H9 (cell line): ENCODE data around the gene HSPBP1. TPM values are rescaled to one million over a fixed set of nuclear protein-coding genes. Genes with fewer than 3 reads are reported as not detected.

Source experiments
- DNase-seq: peaks from one replicate; pipeline ENCODE4 v3.0.0-alpha.2; 2017
- H2AFZ ChIP-seq: one replicate; pipeline ENCODE4 v1.6.1; 2013; ENCODE audit warnings: mild to moderate bottlenecking, low read length, control low read depth, moderate library complexity
- H2AK5ac ChIP-seq: 2 replicates; pipeline ENCODE4 v1.6.1; 2013; ENCODE audit warnings: low read length, control low read depth, mixed read lengths; ENCODE audit not compliant: insufficient read length
- H2BK120ac ChIP-seq: one replicate; pipeline ENCODE4 v1.6.1; 2013; ENCODE audit warnings: low read depth, mild to moderate bottlenecking, low read length, control low read depth, inconsistent platforms; ENCODE audit not compliant: poor library complexity, severe bottlenecking
- H2BK12ac ChIP-seq: 2 replicates; pipeline ENCODE4 v1.6.1; 2013; ENCODE audit warnings: low read length, control low read depth, mixed read lengths, low read depth; ENCODE audit not compliant: insufficient read length
- H2BK15ac ChIP-seq: 2 replicates; pipeline ENCODE4 v1.6.1; 2013; ENCODE audit warnings: low read depth, low read length, control low read depth
- H2BK20ac ChIP-seq: one replicate; pipeline ENCODE4 v1.6.1; 2013; ENCODE audit warnings: low read depth, mild to moderate bottlenecking, low read length, control low read depth, inconsistent platforms; ENCODE audit not compliant: poor library complexity, severe bottlenecking
- H2BK5ac ChIP-seq: 2 replicates; pipeline ENCODE4 v1.6.1; 2013; ENCODE audit warnings: low read length, control low read depth, mixed read lengths; ENCODE audit not compliant: insufficient read length
- H3K14ac ChIP-seq: 2 replicates; pipeline ENCODE4 v1.6.1; 2013; ENCODE audit warnings: low read length, control low read depth; ENCODE audit not compliant: insufficient read depth
- H3K18ac ChIP-seq: 2 replicates; pipeline ENCODE4 v1.6.1; 2013; ENCODE audit warnings: low read depth, mild to moderate bottlenecking, mixed read lengths, low read length, control low read depth; ENCODE audit not compliant: insufficient read length
- H3K23ac ChIP-seq: 2 replicates; pipeline ENCODE4 v1.6.1; 2013; ENCODE audit warnings: low read length, control low read depth, mixed read lengths, low read depth; ENCODE audit not compliant: insufficient read length
- H3K23me2 ChIP-seq: 2 replicates; pipeline ENCODE4 v1.6.1; 2013; ENCODE audit warnings: low read depth, mild to moderate bottlenecking, mixed read lengths, low read length, control low read depth; ENCODE audit not compliant: insufficient read length, poor library complexity, severe bottlenecking
- H3K27ac ChIP-seq: 2 replicates; pipeline ENCODE4 v1.5.1; 2013; ENCODE audit warnings: low read length, control low read depth, mixed read lengths, low read depth; ENCODE audit not compliant: insufficient read length
- H3K27me3 ChIP-seq: 2 replicates; pipeline ENCODE4 v1.6.1; 2013; ENCODE audit warnings: low read length, control low read depth, inconsistent platforms; ENCODE audit not compliant: insufficient read depth
- H3K4ac ChIP-seq: 2 replicates; pipeline ENCODE4 v1.6.1; 2013; ENCODE audit warnings: low read depth, mild to moderate bottlenecking, control low read depth, inconsistent platforms, low read length, moderate library complexity
- H3K4me1 ChIP-seq: 2 replicates; pipeline ENCODE4 v1.6.1; 2013; ENCODE audit warnings: low read length, control low read depth, inconsistent platforms; ENCODE audit not compliant: insufficient read depth
- H3K4me2 ChIP-seq: 2 replicates; pipeline ENCODE4 v1.6.1; 2013; ENCODE audit warnings: low read length, control low read depth, mixed read lengths; ENCODE audit not compliant: insufficient read length, insufficient read depth
- H3K56ac ChIP-seq: 2 replicates; pipeline ENCODE4 v1.6.1; 2013; ENCODE audit warnings: low read depth, mild to moderate bottlenecking, mixed read lengths, low read length, control low read depth; ENCODE audit not compliant: insufficient read length
- H3K79me1 ChIP-seq: 2 replicates; pipeline ENCODE4 v1.6.1; 2013; ENCODE audit warnings: low read depth, mild to moderate bottlenecking, moderate library complexity, low read length, control low read depth, inconsistent platforms; ENCODE audit not compliant: insufficient read depth, poor library complexity, severe bottlenecking
- H3K79me2 ChIP-seq: 2 replicates; pipeline ENCODE4 v1.6.1; 2013; ENCODE audit warnings: low read length, control low read depth, inconsistent platforms; ENCODE audit not compliant: insufficient read depth
- H3K9ac ChIP-seq: 2 replicates; pipeline ENCODE4 v1.6.1; 2013; ENCODE audit warnings: low read length, control low read depth, mixed read lengths; ENCODE audit not compliant: insufficient read length; ENCODE audit errors: extremely low read depth
- H3K9me3 ChIP-seq: one replicate; pipeline ENCODE4 v1.6.1; 2013; ENCODE audit warnings: low read depth, low read length, inconsistent platforms; ENCODE audit not compliant: control insufficient read depth
- H3T11ph ChIP-seq: one replicate; pipeline ENCODE4 v1.6.1; 2013; ENCODE audit warnings: mild to moderate bottlenecking, low read length, control low read depth, inconsistent platforms
- H4K20me1 ChIP-seq: one replicate; pipeline ENCODE4 v1.6.1; 2013; ENCODE audit not compliant: control insufficient read depth, insufficient read length, insufficient read depth
- H4K5ac ChIP-seq: 2 replicates; pipeline ENCODE4 v1.6.1; 2013; ENCODE audit warnings: low read depth, mild to moderate bottlenecking, mixed read lengths, low read length, control low read depth; ENCODE audit not compliant: insufficient read length
- H4K8ac ChIP-seq: replicated peaks from 2 replicates; pipeline ENCODE4 v1.6.1; 2013; ENCODE audit warnings: low read length, control low read depth, mixed read lengths, low read depth; ENCODE audit not compliant: insufficient read length
- H4K91ac ChIP-seq: 2 replicates; pipeline ENCODE4 v1.6.1; 2013; ENCODE audit warnings: low read depth, mild to moderate bottlenecking, moderate library complexity, mixed read lengths, low read length, control low read depth; ENCODE audit not compliant: insufficient read length
- H3K27ac Mint-ChIP-seq, 3 experiments: 2 replicates in 2 of 3; 3 replicates in 1 of 3; pipeline ENCODE4 v1.8.0; 2020 to 2021; ENCODE audit warnings: mixed read lengths in 3 of 3, mild to moderate bottlenecking in 1 of 3, moderate library complexity in 1 of 3
- H3K27me3 Mint-ChIP-seq: 2 replicates; pipeline ENCODE4 v1.8.0; 2021; ENCODE audit warnings: low read depth, mild to moderate bottlenecking, moderate library complexity, mixed read lengths
- H3K36me3 Mint-ChIP-seq, 3 experiments: 2 replicates in 2 of 3; 3 replicates in 1 of 3; pipeline ENCODE4 v1.8.0; 2020 to 2021; ENCODE audit warnings: low read depth in 3 of 3, mixed read lengths in 3 of 3; ENCODE audit not compliant: insufficient read depth in 1 of 3
- H3K4me1 Mint-ChIP-seq, 2 experiments: 2 replicates each; pipeline ENCODE4 v1.8.0; 2020; ENCODE audit warnings: mixed read lengths in 2 of 2
- H3K4me3 Mint-ChIP-seq, 2 experiments: 2 replicates in 1 of 2; 3 replicates in 1 of 2; pipeline ENCODE4 v1.8.0; 2020 to 2021; ENCODE audit warnings: mild to moderate bottlenecking in 2 of 2, mixed read lengths in 2 of 2, moderate library complexity in 1 of 2
- H3K9me3 Mint-ChIP-seq, 2 experiments: 2 replicates in 1 of 2; 3 replicates in 1 of 2; pipeline ENCODE4 v1.8.0; 2020; ENCODE audit warnings: mild to moderate bottlenecking in 2 of 2, mixed read lengths in 2 of 2, moderate library complexity in 1 of 2
- CTCF ChIP-seq: fragments of 200-600 bp; sonication (generic); conservative IDR thresholded peaks from 3 replicates; pipeline ENCODE4 v1.8.0; 2021; ENCODE audit warnings: antibody characterized with exemption, mild to moderate bottlenecking
- WGBS: extraction: QIAGEN DNeasy Blood & Tissue Kit; methylation state at CpG from one replicate; pipeline ENCODE4 v1.1.7; 2013; ENCODE audit warnings: missing lambda C conversion rate, low lambda C conversion rate, mixed read lengths; ENCODE audit not compliant: insufficient read length; ENCODE audit errors: extremely low coverage; 5-methylcytosine and 5-hydroxymethylcytosine counted together
- total RNA-seq: library from RNA; stranded (reverse); gene quantifications from 2 replicates; pipeline ENCODE4 v1.2.1, GENCODE V29; 2021

Gene HSPBP1
- total RNA-seq, 1 experiment from 2014 or later = 47.4 TPM

DNA sequence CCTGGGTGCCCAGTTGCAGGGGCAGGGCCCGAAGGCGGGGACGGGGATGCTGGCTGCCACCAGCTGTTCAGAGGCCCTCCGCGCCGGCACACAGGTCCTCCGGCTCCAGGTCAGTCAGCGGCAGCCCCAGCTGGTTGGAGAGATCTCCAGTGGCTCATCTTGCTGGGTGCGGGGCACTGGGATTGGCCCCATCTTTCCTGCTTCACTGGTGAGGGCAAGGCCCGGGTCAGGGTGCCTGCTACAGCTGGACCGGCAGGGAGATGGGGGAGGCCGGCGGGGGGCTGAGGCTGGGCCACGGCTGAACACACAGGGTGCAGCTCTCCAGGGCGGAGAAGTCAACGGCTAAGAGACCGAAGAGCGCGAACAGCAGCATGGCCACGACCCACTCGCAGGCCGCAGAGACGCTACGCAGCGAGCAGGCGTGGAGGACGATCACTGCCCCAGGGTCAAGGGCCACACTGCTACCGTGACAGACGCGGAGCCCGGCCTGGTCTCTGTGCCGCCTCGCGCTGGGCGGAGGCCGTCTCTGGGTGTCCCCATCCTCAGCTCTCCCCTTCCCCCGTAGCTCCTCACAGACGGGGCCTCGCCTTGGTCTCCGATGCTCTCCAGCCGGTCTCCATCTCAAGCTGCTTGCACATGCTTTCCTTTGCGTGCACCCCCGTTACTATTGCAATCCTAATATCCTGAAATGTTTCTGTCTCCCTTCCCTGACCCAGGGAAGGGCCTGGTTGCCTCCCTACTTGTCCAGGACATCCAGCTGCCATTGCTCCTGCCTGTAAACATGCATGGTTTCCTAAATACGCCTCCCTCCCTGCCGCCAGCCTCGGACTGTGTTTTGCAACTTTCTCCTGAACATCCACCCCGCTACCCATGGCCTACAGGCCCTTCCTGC is 33.0 kb upstream of the HSPBP1 start:
- H4K8ac ChIP-seq = no peak overlapping the region
- H3K79me2 ChIP-seq = no peaks in the 10 kb centered on the region
- H2BK20ac ChIP-seq = no peak overlapping the region
- H3K9ac ChIP-seq = no peak overlapping the region
- H3K9me3 Mint-ChIP-seq = no peaks in the 10 kb centered on the region
- DNase-seq = peak; percentile 28
- no peak overlapping the region for H2AFZ ChIP-seq
- TF ChIP-seq CTCF = no peak
- H2BK120ac ChIP-seq = no peak overlapping the region
- no peak overlapping the region for H3K27ac ChIP-seq
- H3K14ac ChIP-seq = no peak overlapping the region
- no peak overlapping the region for H3K18ac ChIP-seq
- H3K4ac ChIP-seq = no peak overlapping the region
- no peak overlapping the region for H2BK12ac ChIP-seq
- no peak overlapping the region for H3T11ph ChIP-seq
- peak overlapping the region; percentile 1 to 70 (median 37); a peak in 5 of 7 replicates for H3K27ac Mint-ChIP-seq
- H3K27me3 Mint-ChIP-seq = peaks cover 2% of the 10 kb centered on the region; the same call in 1 of the 2 replicates
- H3K23me2 ChIP-seq = no peaks in the 10 kb centered on the region
- no peak overlapping the region for H2AK5ac ChIP-seq
- no peaks in the 10 kb centered on the region for H3K79me1 ChIP-seq
- no peak overlapping the region for H2BK15ac ChIP-seq
- H3K27me3 ChIP-seq = no peaks in the 10 kb centered on the region
- peaks cover 3 to 7% of the 10 kb centered on the region in 2 experiments; a peak in 2 of 4 replicates for H3K4me1 Mint-ChIP-seq
- H3K4me3 Mint-ChIP-seq = no peak overlapping the region
- H4K5ac ChIP-seq = no peak overlapping the region
- H3K4me2 ChIP-seq = no peak overlapping the region
- H2BK5ac ChIP-seq = no peak overlapping the region
- H4K20me1 ChIP-seq = no peaks in the 10 kb centered on the region
- H3K23ac ChIP-seq = no peak overlapping the region
- peaks cover 13 to 20% (median 20%) of the 10 kb centered on the region in 3 experiments; a peak in 6 of 7 replicates for H3K36me3 Mint-ChIP-seq
- no peaks in the 10 kb centered on the region for H3K4me1 ChIP-seq
- no peak overlapping the region for H3K56ac ChIP-seq
- WGBS = no CpG with 5 or more reads among the region's 47 CpGs
- no peak overlapping the region for H4K91ac ChIP-seq
- no peaks in the 10 kb centered on the region for H3K9me3 ChIP-seq
